Measurements from ENCODE around the gene OGFOD3. TPM values are rescaled to one million over a fixed set of nuclear protein-coding genes. Genes with fewer than 3 reads are reported as not detected.

OGFOD3 gene
- total RNA-seq, 2 donors from 2014 or later, result 23.3 to 40.8 TPM

DNA sequence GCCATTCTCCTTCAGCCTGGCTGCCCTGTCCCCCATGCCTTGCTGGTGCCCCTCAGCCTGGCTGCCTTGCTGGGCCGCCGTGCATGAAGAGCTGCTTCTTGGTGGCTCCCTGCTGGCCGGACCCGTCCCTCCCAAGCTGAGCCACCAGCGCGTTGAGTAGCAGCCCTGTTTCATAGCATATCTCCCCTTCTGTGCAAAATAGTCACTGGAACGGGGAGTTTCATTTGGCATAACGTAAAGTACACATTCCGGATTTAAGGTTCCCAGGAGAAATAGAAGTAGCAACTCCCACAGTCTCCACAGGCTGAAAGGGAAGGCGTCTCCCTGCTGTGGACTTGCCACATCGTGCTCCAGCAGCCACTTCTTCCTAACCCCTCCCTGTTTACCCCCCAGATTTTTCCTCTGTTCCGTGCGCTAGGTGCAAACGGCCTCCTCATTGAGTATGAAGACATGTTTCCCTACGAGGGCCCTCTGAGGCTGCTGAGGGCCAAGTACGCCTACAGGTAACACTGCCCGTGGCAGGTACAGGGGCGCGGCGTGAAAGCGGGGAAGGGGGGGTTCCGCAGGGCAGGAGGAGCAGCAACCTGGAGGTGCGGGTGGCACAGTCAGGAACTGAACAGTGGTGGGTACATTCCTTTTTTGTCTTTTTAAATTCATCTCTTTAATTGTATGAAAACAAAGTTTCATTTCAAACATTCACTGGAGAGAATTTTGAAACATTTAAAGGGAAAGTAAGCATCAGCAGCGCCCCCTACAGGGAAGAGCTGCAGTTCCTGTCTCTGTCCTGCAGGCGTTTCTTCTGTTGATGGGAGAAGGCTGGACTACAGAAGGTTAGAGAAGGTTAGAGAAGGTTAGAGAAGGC, 5.8 kb upstream of the OGFOD3 start:
- TF ChIP-seq CTCF (IDR thresholded peaks at IDR 0.05), result peak; percentile 67

GRCh38 chr17:82419540-82419939, 1.2 kb upstream of the OGFOD3 start:
- TF ChIP-seq CTCF (IDR thresholded peaks at IDR 0.05), result no peak
- Histone ChIP-seq H3K4me3 (peak overlapping the region; percentile 66), H3K36me3 (no peaks in the 10 kb centered on the region), H3K27me3 (no peaks in the 10 kb centered on the region), H3K4me1 (no peaks in the 10 kb centered on the region), H3K9me3 (no peaks in the 10 kb centered on the region), H3K9ac (ENCODE audit: low read depth in 2 of 2, low read length in 2 of 2) (peak overlapping the region in 1 of 2 donors; percentile 89), H3K27ac (peak overlapping the region; percentile 82)
- no peak for DNase-seq
- intact Hi-C loops (cut with DNase I), result no loop called here

More for the DNA sequence above, 5.8 kb upstream of the OGFOD3 start:
- peak; percentile 44 for DNase-seq
- Histone ChIP-seq H3K4me3 (no peak overlapping the region), H3K4me1 (no peaks in the 10 kb centered on the region), H3K27me3 (no peaks in the 10 kb centered on the region), H3K9ac (ENCODE audit: low read depth in 2 of 2, low read length in 2 of 2) (no peak overlapping the region), H3K9me3 (no peaks in the 10 kb centered on the region), H3K27ac (no peak overlapping the region), H3K36me3 (no peaks in the 10 kb centered on the region)
- intact Hi-C loops (cut with DNase I), result no loop called here

DNA sequence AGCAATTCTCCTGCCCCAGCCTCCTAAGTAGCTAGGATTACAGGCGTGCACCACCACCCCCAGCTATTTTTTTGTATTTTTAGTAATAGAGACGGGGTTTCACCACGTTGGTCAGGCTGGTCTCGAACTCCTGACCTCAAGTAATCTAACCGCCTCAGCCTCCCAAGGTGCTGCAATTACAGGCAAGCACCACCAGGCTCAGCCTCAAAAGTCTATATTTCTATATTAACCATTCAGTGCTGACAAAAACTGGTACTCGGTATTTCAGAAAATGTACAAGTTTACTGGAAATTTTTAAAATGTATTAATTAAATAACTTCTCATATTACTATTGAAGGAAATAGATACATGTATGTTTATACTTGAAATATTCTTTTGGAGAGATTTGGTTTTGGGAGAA, 1.6 kb downstream of the OGFOD3 start:
- intact Hi-C loops (cut with DNase I), result no loop called here
- Histone ChIP-seq H3K27ac (no peak overlapping the region), H3K9ac (ENCODE audit: low read depth in 2 of 2, low read length in 2 of 2) (no peak overlapping the region), H3K4me3 (no peak overlapping the region), H3K36me3 (no peaks in the 10 kb centered on the region), H3K9me3 (no peaks in the 10 kb centered on the region), H3K27me3 (no peaks in the 10 kb centered on the region), H3K4me1 (no peaks in the 10 kb centered on the region)
- no peak for TF ChIP-seq CTCF (IDR thresholded peaks at IDR 0.05)
- DNase-seq, result no peak

GRCh38 chr17:82416264-82416663, 2.1 kb downstream of the OGFOD3 start:
- Histone ChIP-seq H3K4me3 (no peak overlapping the region), H3K27me3 (no peaks in the 10 kb centered on the region), H3K9me3 (no peaks in the 10 kb centered on the region), H3K27ac (no peak overlapping the region), H3K36me3 (no peaks in the 10 kb centered on the region), H3K9ac (ENCODE audit: low read depth in 2 of 2, low read length in 2 of 2) (no peak overlapping the region), H3K4me1 (no peaks in the 10 kb centered on the region)
- no peak for TF ChIP-seq CTCF (IDR thresholded peaks at IDR 0.05)
- no peak for DNase-seq
- intact Hi-C loops (cut with DNase I), result no loop called here

DNA sequence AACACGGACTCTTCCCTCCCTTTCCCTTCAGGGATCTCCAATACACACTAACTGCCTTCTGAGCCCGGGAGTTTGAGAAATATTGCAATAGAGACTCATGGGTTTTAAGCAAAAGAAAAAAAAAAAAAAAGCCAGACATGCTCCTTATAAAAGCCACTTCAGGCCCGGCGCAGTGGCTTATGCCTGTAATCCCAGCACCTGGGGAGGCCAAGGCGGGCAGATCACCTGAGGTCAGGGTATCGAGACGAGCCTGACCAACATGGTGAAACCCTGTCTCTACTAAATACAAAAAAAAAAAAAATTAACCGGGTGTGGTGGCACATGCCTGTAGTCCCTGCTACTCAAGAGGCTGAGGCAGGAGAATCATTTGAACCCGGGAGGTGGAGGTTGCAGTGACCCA, 2.6 kb downstream of the OGFOD3 start:
- intact Hi-C loops (cut with DNase I), result no loop called here

More for the DNA sequence above, 2.6 kb downstream of the OGFOD3 start:
- Histone ChIP-seq H3K4me3 (no peak overlapping the region), H3K27me3 (no peaks in the 10 kb centered on the region), H3K27ac (no peak overlapping the region), H3K4me1 (no peaks in the 10 kb centered on the region), H3K9ac (ENCODE audit: low read depth in 2 of 2, low read length in 2 of 2) (no peak overlapping the region), H3K9me3 (no peaks in the 10 kb centered on the region), H3K36me3 (no peaks in the 10 kb centered on the region)
- TF ChIP-seq CTCF (IDR thresholded peaks at IDR 0.05), result no peak
- no peak for DNase-seq

Data from colonic mucosa (tissue), 4 donors.